ENCODE results near the gene PITPNC1. TPM values are rescaled to one million over a fixed set of nuclear protein-coding genes. Genes with fewer than 3 reads are reported as not detected.

The PITPNC1 gene
- total RNA-seq, 1 donor from 2014 or later: 39.7 TPM

DNA sequence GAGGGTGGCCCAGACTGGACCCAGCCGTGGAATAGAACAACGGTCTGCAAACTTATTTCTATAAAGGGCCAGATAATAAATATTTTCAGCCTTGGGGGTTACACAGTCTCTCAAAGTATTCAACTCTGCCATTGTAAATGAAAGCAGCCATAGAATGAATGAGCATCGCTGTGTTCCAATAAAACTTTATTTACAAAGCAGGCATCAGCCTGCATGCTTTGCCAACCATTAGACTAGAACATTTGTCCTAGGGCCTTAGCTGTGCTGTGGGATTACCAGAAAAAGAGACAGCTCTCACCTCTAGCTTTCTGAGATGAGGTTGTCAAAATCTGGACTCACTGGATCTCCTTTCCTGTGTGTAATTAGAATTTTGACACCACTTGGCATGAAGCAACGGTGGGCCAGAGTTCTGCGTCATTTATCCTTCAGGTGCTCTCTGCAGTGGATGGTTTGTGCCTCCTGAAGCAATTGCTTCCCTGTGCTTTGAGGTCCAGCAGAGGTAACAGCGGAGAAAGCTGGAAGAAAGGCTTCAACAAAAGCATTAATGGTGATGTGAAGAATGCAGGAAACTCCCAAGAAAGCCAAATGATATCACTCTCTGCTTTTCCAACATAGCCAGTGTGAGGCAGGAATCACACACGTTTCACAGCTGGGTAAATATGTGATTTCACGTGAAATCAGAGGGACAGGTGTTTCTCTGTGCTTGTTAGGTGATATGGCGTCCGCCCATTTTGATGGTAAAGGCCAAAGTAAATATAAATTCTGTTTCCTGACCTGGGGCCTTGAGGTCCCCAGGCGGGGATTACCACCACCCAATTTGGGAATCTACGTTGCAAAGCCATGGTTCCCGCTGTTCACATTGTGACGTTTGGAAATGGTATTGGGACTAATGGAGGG, 148.4 kb downstream of the PITPNC1 start:
- Mint-ChIP-seq H3K27ac (ENCODE audit: unreplicated experiment) (peak overlapping the region; percentile 52), H3K36me3 (ENCODE audit: low read depth, unreplicated experiment) (no peaks in the 10 kb centered on the region), H3K4me3 (ENCODE audit: unreplicated experiment) (no peak overlapping the region), H3K27me3 (ENCODE audit: unreplicated experiment) (peaks cover 5% of the 10 kb centered on the region), H3K4me1 (ENCODE audit: unreplicated experiment) (peaks cover 10% of the 10 kb centered on the region), H3K9me3 (ENCODE audit: unreplicated experiment) (no peaks in the 10 kb centered on the region)
- no peak for TF ChIP-seq CTCF (IDR thresholded peaks at IDR 0.05; ENCODE audit: unreplicated experiment)
- no peak for DNase-seq (ENCODE audit: low spot score)

- no peak overlapping the region for H3K4me3 Mint-ChIP-seq (ENCODE audit: unreplicated experiment)
- H3K27ac Mint-ChIP-seq (ENCODE audit: unreplicated experiment): no peak overlapping the region
- peaks cover 5% of the 10 kb centered on the region for H3K27me3 Mint-ChIP-seq (ENCODE audit: unreplicated experiment)
- no peaks in the 10 kb centered on the region for H3K36me3 Mint-ChIP-seq (ENCODE audit: low read depth, unreplicated experiment)
- TF ChIP-seq CTCF (IDR thresholded peaks at IDR 0.05; ENCODE audit: unreplicated experiment): no peak
- DNase-seq (ENCODE audit: low spot score): no peak
- H3K9me3 Mint-ChIP-seq (ENCODE audit: unreplicated experiment): no peaks in the 10 kb centered on the region
- H3K4me1 Mint-ChIP-seq (ENCODE audit: unreplicated experiment): peaks cover 9% of the 10 kb centered on the region
These were observed 149.6 kb downstream of the PITPNC1 start for GRCh38 chr17:67526700-67527099.

GRCh38 chr17:67528751-67529436, 151.8 kb downstream of the PITPNC1 start:
- peak overlapping the region; percentile 67 for H3K27ac Mint-ChIP-seq (ENCODE audit: unreplicated experiment)
- no peak for TF ChIP-seq CTCF (IDR thresholded peaks at IDR 0.05; ENCODE audit: unreplicated experiment)
- no peak overlapping the region for H3K4me3 Mint-ChIP-seq (ENCODE audit: unreplicated experiment)
- DNase-seq (ENCODE audit: low spot score): peak; percentile 31
- peaks cover 3% of the 10 kb centered on the region for H3K36me3 Mint-ChIP-seq (ENCODE audit: low read depth, unreplicated experiment)
- H3K27me3 Mint-ChIP-seq (ENCODE audit: unreplicated experiment): peaks cover 6% of the 10 kb centered on the region
- peaks cover 9% of the 10 kb centered on the region for H3K4me1 Mint-ChIP-seq (ENCODE audit: unreplicated experiment)
- no peaks in the 10 kb centered on the region for H3K9me3 Mint-ChIP-seq (ENCODE audit: unreplicated experiment)

GRCh38 chr17:67531291-67531690, 154.2 kb downstream of the PITPNC1 start:
- Mint-ChIP-seq H3K4me1 (ENCODE audit: unreplicated experiment) (peaks cover 22% of the 10 kb centered on the region), H3K4me3 (ENCODE audit: unreplicated experiment) (no peak overlapping the region), H3K36me3 (ENCODE audit: low read depth, unreplicated experiment) (peaks cover 10% of the 10 kb centered on the region), H3K27me3 (ENCODE audit: unreplicated experiment) (peaks cover 3% of the 10 kb centered on the region), H3K9me3 (ENCODE audit: unreplicated experiment) (no peaks in the 10 kb centered on the region), H3K27ac (ENCODE audit: unreplicated experiment) (no peak overlapping the region)
- TF ChIP-seq CTCF (IDR thresholded peaks at IDR 0.05; ENCODE audit: unreplicated experiment): no peak
- DNase-seq (ENCODE audit: low spot score): no peak
